Astrocyte (in vitro differentiated cells and primary cell): ENCODE data around the gene REEP1. TPM values are rescaled to one million over a fixed set of nuclear protein-coding genes. Genes with fewer than 3 reads are reported as not detected.

Experiments
- DNase-seq: peaks from one replicate; pipeline ENCODE4 v3.0.0-alpha.2; 2010; ENCODE audit warnings: low read depth
- FAIRE-seq: peaks from 2 replicates; lab custom pipeline; 2011; peaks lifted over from hg19 to GRCh38; lab: Jason Lieb, UNC
- H2AFZ ChIP-seq: 2 replicates; pipeline ENCODE4 v1.6.0; 2012; ENCODE audit warnings: low read depth, low read length, inconsistent platforms
- H3K27ac ChIP-seq: 2 replicates; pipeline ENCODE4 v1.5.1; 2011; ENCODE audit warnings: low read depth, low read length, inconsistent platforms
- H3K27me3 ChIP-seq: 2 replicates; pipeline ENCODE4 v1.6.0; 2011; ENCODE audit warnings: low read length, inconsistent platforms; ENCODE audit not compliant: insufficient read depth
- H3K36me3 ChIP-seq: 2 replicates; pipeline ENCODE4 v1.5.1; 2011; ENCODE audit warnings: low read length, inconsistent platforms; ENCODE audit not compliant: insufficient read depth
- H3K4me1 ChIP-seq: 2 replicates; pipeline ENCODE4 v1.5.1; 2011; ENCODE audit warnings: low read length, inconsistent platforms; ENCODE audit not compliant: insufficient read depth
- H3K4me2 ChIP-seq: 2 replicates; pipeline ENCODE4 v1.6.0; 2012; ENCODE audit warnings: low read length, inconsistent platforms
- H3K4me3 ChIP-seq: 2 replicates; pipeline ENCODE4 v1.5.1; 2011; ENCODE audit warnings: low read depth, mild to moderate bottlenecking, low read length, inconsistent platforms; ENCODE audit not compliant: insufficient read depth
- H3K79me2 ChIP-seq: 2 replicates; pipeline ENCODE4 v1.6.0; 2012; ENCODE audit warnings: mild to moderate bottlenecking, low read length, inconsistent platforms; ENCODE audit not compliant: insufficient read depth
- H3K9ac ChIP-seq: 2 replicates; pipeline ENCODE4 v1.6.0; 2012; ENCODE audit warnings: mild to moderate bottlenecking, low read length, inconsistent platforms
- H3K9me3 ChIP-seq: 2 replicates; pipeline ENCODE4 v1.5.1; 2012; ENCODE audit warnings: low read depth, mild to moderate bottlenecking, low read length, inconsistent platforms; ENCODE audit not compliant: insufficient read depth
- H4K20me1 ChIP-seq: 2 replicates; pipeline ENCODE4 v1.6.0; 2012; ENCODE audit warnings: low read length, inconsistent platforms; ENCODE audit not compliant: insufficient read depth
- H3K27ac Mint-ChIP-seq: one replicate; pipeline ENCODE4 v1.8.0; 2021; ENCODE audit warnings: mild to moderate bottlenecking, mixed read lengths; ENCODE audit not compliant: unreplicated experiment
- H3K27me3 Mint-ChIP-seq: one replicate; pipeline ENCODE4 v1.8.0; 2021; ENCODE audit warnings: low read depth, mixed read lengths; ENCODE audit not compliant: unreplicated experiment
- H3K36me3 Mint-ChIP-seq: one replicate; pipeline ENCODE4 v1.8.0; 2021; ENCODE audit warnings: low read depth, mixed read lengths; ENCODE audit not compliant: unreplicated experiment
- H3K4me1 Mint-ChIP-seq: one replicate; pipeline ENCODE4 v1.8.0; 2021; ENCODE audit warnings: low read depth, mixed read lengths; ENCODE audit not compliant: unreplicated experiment
- H3K4me3 Mint-ChIP-seq: one replicate; pipeline ENCODE4 v1.8.0; 2021; ENCODE audit warnings: mild to moderate bottlenecking, moderate library complexity, mixed read lengths; ENCODE audit not compliant: unreplicated experiment
- H3K9me3 Mint-ChIP-seq: one replicate; pipeline ENCODE4 v1.8.0; 2021; ENCODE audit warnings: mild to moderate bottlenecking, mixed read lengths; ENCODE audit not compliant: unreplicated experiment
- CTCF ChIP-seq: IDR thresholded peaks from 2 replicates; pipeline ENCODE4 v1.5.1; 2011; ENCODE audit warnings: low read depth, mild to moderate bottlenecking, inconsistent platforms, low read length, moderate library complexity; ENCODE audit not compliant: insufficient read depth
- EZH2 ChIP-seq: IDR thresholded peaks from 2 replicates; pipeline ENCODE4 v1.6.1; 2012; ENCODE audit warnings: mild to moderate bottlenecking, low read length, inconsistent platforms; ENCODE audit not compliant: insufficient read depth
- total RNA-seq: library from RNA; stranded (reverse); gene quantifications from 2 replicates; pipeline ENCODE4 v1.2.1, GENCODE V29; 2021

The REEP1 gene
- total RNA-seq, 1 donor from 2014 or later: 0.61 TPM

- no peak overlapping the region for H3K4me2 ChIP-seq
- H3K27me3 Mint-ChIP-seq: no peaks in the 10 kb centered on the region
- H2AFZ ChIP-seq: no peak overlapping the region
- H3K4me1 Mint-ChIP-seq: peaks cover 28% of the 10 kb centered on the region
- no peaks in the 10 kb centered on the region for H3K27me3 ChIP-seq
- peaks cover 5% of the 10 kb centered on the region for H3K36me3 ChIP-seq
- no peaks in the 10 kb centered on the region for H3K4me1 ChIP-seq
- H3K27ac ChIP-seq: no peak overlapping the region
- H4K20me1 ChIP-seq: peaks cover 81% of the 10 kb centered on the region
- FAIRE-seq: no peak
- H3K79me2 ChIP-seq: peaks cover 100% of the 10 kb centered on the region
- TF ChIP-seq EZH2: no peak
- no peak for TF ChIP-seq CTCF
- H3K27ac Mint-ChIP-seq: no peak overlapping the region
- H3K4me3 Mint-ChIP-seq: no peak overlapping the region
- no peaks in the 10 kb centered on the region for H3K9me3 Mint-ChIP-seq
- H3K4me3 ChIP-seq: no peak overlapping the region
- DNase-seq: no peak
- H3K9ac ChIP-seq: no peak overlapping the region
- H3K9me3 ChIP-seq: no peaks in the 10 kb centered on the region
- peaks cover 5% of the 10 kb centered on the region for H3K36me3 Mint-ChIP-seq
Observed at GRCh38 chr2:86186431-86186830, 151.0 kb downstream of the REEP1 start.

GRCh38 chr2:86185517-86186212, 151.8 kb downstream of the REEP1 start:
- Histone ChIP-seq H3K4me2 (no peak overlapping the region), H3K4me1 (no peaks in the 10 kb centered on the region), H3K79me2 (peaks cover 100% of the 10 kb centered on the region), H3K27ac (no peak overlapping the region), H2AFZ (no peak overlapping the region), H3K4me3 (no peak overlapping the region), H3K9me3 (no peaks in the 10 kb centered on the region), H4K20me1 (peaks cover 78% of the 10 kb centered on the region), H3K27me3 (no peaks in the 10 kb centered on the region), H3K9ac (no peak overlapping the region), H3K36me3 (peaks cover 10% of the 10 kb centered on the region)
- FAIRE-seq: no peak
- H3K4me1 Mint-ChIP-seq: peaks cover 28% of the 10 kb centered on the region
- no peaks in the 10 kb centered on the region for H3K9me3 Mint-ChIP-seq
- no peaks in the 10 kb centered on the region for H3K27me3 Mint-ChIP-seq
- H3K27ac Mint-ChIP-seq: no peak overlapping the region
- no peak for DNase-seq
- no peak overlapping the region for H3K4me3 Mint-ChIP-seq
- H3K36me3 Mint-ChIP-seq: peaks cover 3% of the 10 kb centered on the region
- TF ChIP-seq CTCF (no peak), EZH2 (no peak)

GRCh38 chr2:86176597-86176996, 160.8 kb downstream of the REEP1 start:
- H3K4me3 ChIP-seq: no peak overlapping the region
- DNase-seq: peak; percentile 8
- no peak overlapping the region for H2AFZ ChIP-seq
- H3K9me3 ChIP-seq: no peaks in the 10 kb centered on the region
- no peaks in the 10 kb centered on the region for H3K4me1 ChIP-seq
- peaks cover 50% of the 10 kb centered on the region for H4K20me1 ChIP-seq
- no peak for TF ChIP-seq EZH2
- no peak for TF ChIP-seq CTCF
- no peaks in the 10 kb centered on the region for H3K27me3 ChIP-seq
- no peak for FAIRE-seq
- H3K27ac Mint-ChIP-seq: no peak overlapping the region
- H3K79me2 ChIP-seq: peaks cover 56% of the 10 kb centered on the region
- peaks cover 23% of the 10 kb centered on the region for H3K36me3 ChIP-seq
- no peaks in the 10 kb centered on the region for H3K9me3 Mint-ChIP-seq
- no peak overlapping the region for H3K27ac ChIP-seq
- peak overlapping the region; percentile 4 for H3K4me2 ChIP-seq
- H3K27me3 Mint-ChIP-seq: no peaks in the 10 kb centered on the region
- peaks cover 11% of the 10 kb centered on the region for H3K4me1 Mint-ChIP-seq
- H3K36me3 Mint-ChIP-seq: peaks cover 15% of the 10 kb centered on the region
- no peak overlapping the region for H3K9ac ChIP-seq
- H3K4me3 Mint-ChIP-seq: no peak overlapping the region
